Activated B cell treated with CpG ODN at 0.5 μM for 24 hours (primary cell): ENCODE results near the gene TTC19. TPM values are rescaled to one million over a fixed set of nuclear protein-coding genes. Genes with fewer than 3 reads are reported as not detected.

Experiments
- ATAC-seq: fragments of 200-7000 bp; cut with Tn5 transposase; one replicate; pipeline ENCODE4 v1.10.0; 2021; ENCODE audit warnings: low read depth, mild to moderate bottlenecking, moderate library complexity
- CTCF ChIA-PET: fragments of 350-600 bp; sonication (Branson Sonifier 250); formaldehyde crosslinking; loops from one replicate; lab custom pipeline; 2021; ENCODE audit warnings: antibody characterized with exemption; lab: Charles Lee
- POLR2A ChIA-PET: fragments of 350-600 bp; sonication (Branson Sonifier 250); formaldehyde crosslinking; loops from one replicate; lab custom pipeline; 2021; ENCODE audit warnings: antibody characterized with exemption; lab: Charles Lee
- DNase-seq: peaks from one replicate; pipeline ENCODE4 v3.0.0; 2022
- H3K27ac Mint-ChIP-seq: one replicate; pipeline ENCODE4 v1.8.0; 2020; ENCODE audit warnings: mixed read lengths
- H3K27me3 Mint-ChIP-seq: one replicate; pipeline ENCODE4 v1.8.0; 2021; ENCODE audit warnings: mixed read lengths
- H3K36me3 Mint-ChIP-seq: one replicate; pipeline ENCODE4 v1.8.0; 2021; ENCODE audit warnings: low read depth, mixed read lengths
- H3K4me1 Mint-ChIP-seq: one replicate; pipeline ENCODE4 v1.8.0; 2021; ENCODE audit warnings: mixed read lengths
- H3K4me3 Mint-ChIP-seq: one replicate; pipeline ENCODE4 v1.8.0; 2020; ENCODE audit warnings: mild to moderate bottlenecking, mixed read lengths
- H3K9me3 Mint-ChIP-seq: one replicate; pipeline ENCODE4 v1.8.0; 2020; ENCODE audit warnings: mixed read lengths
- intact Hi-C: fragments of 100-400 bp; cut with micrococcal nuclease; formaldehyde crosslinking; loops from one replicate; pipeline ENCODE4 v1.15.1; 2024
- total RNA-seq: library from RNA; stranded (reverse); gene quantifications from 2 replicates; pipeline ENCODE4 v1.2.3, GENCODE V29; 2022
- TF ChIP-seq, protein P1 (sequence below): fragments of 200-600 bp; IDR thresholded peaks from one replicate; pipeline ENCODE4 v1.8.0; 2022; ENCODE audit warnings: antibody characterized with exemption, mild to moderate bottlenecking

TTC19 gene
- total RNA-seq, 1 donor from 2014 or later, result 34.2 TPM

DNA sequence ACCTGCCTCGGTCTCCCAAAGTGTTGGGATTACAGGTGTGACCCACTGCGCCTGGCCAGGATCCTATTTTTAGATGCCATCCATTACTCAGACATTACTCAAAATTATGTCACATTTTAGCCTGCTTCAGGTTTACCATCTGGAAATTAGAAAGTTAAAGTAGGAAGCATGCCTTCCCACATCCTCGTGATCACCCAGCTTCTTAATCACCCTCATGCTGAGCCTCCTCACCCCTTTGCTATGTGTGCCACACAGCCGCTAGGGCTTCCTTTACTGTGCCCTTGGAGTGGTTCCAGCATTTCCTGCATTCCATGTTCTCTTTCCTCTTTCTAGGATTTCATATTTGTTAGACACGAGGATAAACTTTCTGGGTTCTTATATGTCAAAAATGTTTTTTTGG, 45.4 kb upstream of the TTC19 start:
- Mint-ChIP-seq H3K9me3 (no peaks in the 10 kb centered on the region), H3K4me3 (no peak overlapping the region), H3K4me1 (peaks cover 9% of the 10 kb centered on the region), H3K27ac (no peak overlapping the region), H3K27me3 (peaks cover 11% of the 10 kb centered on the region), H3K36me3 (no peaks in the 10 kb centered on the region)
- TF ChIP-seq, protein P1, sequence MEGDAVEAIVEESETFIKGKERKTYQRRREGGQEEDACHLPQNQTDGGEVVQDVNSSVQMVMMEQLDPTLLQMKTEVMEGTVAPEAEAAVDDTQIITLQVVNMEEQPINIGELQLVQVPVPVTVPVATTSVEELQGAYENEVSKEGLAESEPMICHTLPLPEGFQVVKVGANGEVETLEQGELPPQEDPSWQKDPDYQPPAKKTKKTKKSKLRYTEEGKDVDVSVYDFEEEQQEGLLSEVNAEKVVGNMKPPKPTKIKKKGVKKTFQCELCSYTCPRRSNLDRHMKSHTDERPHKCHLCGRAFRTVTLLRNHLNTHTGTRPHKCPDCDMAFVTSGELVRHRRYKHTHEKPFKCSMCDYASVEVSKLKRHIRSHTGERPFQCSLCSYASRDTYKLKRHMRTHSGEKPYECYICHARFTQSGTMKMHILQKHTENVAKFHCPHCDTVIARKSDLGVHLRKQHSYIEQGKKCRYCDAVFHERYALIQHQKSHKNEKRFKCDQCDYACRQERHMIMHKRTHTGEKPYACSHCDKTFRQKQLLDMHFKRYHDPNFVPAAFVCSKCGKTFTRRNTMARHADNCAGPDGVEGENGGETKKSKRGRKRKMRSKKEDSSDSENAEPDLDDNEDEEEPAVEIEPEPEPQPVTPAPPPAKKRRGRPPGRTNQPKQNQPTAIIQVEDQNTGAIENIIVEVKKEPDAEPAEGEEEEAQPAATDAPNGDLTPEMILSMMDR, result no peak
- intact Hi-C loops, result no loop called here
- ChIA-PET POLR2A (no interaction called here), CTCF (no interaction called here)
- ATAC-seq (no peak), DNase-seq (no peak)

DNA sequence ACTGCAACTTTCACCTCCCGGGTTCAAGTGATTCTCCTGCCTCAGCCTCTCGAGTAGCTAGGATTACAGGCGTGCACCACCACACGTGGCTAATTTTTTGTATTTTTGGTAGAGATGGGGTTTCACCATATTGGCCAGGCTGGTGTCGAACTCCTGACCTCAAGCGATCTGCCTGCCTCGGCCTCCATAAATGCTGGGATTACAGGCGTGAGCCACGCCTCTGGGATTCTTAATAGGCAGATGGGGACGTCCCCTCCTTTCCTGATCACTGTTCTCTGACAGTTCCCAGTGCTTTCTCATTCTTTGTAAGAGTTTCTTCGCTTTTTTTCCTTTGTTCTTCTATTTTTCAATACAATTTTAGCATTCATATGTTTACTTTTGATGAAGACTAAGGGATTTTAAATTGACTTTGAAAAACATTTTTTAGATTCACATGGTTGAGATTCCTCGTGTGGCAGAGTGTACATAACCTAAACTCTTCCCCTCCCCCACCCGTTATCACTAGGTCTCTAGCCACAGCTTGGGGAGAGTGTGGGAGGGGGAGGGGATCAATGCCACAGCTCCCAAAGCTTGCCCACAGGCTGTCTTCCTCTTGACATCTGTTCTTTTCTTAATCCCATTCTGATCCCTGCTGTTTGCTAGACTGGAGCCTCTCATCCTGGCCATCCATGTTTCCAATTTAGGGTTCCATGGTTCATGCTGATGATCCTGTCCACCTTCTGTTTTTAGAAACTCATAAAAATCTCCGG, 43.7 kb upstream of the TTC19 start:
- no peaks in the 10 kb centered on the region for H3K36me3 Mint-ChIP-seq
- no peaks in the 10 kb centered on the region for H3K9me3 Mint-ChIP-seq
- ChIA-PET POLR2A (interaction anchor here (0.7 kb wide), 4 partner anchors 12 to 463 kb away, joined by 4 to 8 read pairs (median 5); no protein-coding TSS in a partner anchor), CTCF (no interaction called here)
- H3K4me3 Mint-ChIP-seq, result no peak overlapping the region
- peaks cover 12% of the 10 kb centered on the region for H3K27me3 Mint-ChIP-seq
- DNase-seq, result no peak
- no peak for ATAC-seq
- no peak overlapping the region for H3K27ac Mint-ChIP-seq
- TF ChIP-seq, protein P1, result no peak
- H3K4me1 Mint-ChIP-seq, result peaks cover 11% of the 10 kb centered on the region
- intact Hi-C loops, result no loop called here

DNA sequence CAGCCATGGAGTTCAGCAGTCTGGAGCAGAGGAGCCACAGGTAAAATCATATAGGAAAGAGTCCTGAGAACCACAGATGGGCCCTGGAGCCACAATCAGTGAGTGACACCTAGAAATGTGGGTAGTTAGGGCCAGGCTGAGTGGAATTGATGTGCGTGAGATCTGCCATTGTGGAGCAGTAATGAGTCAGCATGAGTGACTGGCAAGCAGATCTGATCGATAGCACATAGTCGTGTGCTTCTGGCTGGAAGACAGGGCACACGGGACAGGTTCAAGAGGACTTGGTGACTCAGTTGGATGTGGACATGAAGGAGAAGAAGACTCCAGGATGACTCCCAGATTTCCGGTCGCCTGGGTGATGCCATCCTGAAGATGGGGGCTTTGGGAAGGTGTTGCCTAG, 42.4 kb upstream of the TTC19 start:
- DNase-seq, result no peak
- Mint-ChIP-seq H3K27ac (no peak overlapping the region), H3K4me1 (peaks cover 11% of the 10 kb centered on the region), H3K27me3 (peaks cover 12% of the 10 kb centered on the region), H3K36me3 (no peaks in the 10 kb centered on the region), H3K9me3 (no peaks in the 10 kb centered on the region), H3K4me3 (no peak overlapping the region)
- ChIA-PET CTCF (no interaction called here), POLR2A (no interaction called here)
- TF ChIP-seq, protein P1, result no peak
- intact Hi-C loops, result no loop called here
- no peak for ATAC-seq

DNA sequence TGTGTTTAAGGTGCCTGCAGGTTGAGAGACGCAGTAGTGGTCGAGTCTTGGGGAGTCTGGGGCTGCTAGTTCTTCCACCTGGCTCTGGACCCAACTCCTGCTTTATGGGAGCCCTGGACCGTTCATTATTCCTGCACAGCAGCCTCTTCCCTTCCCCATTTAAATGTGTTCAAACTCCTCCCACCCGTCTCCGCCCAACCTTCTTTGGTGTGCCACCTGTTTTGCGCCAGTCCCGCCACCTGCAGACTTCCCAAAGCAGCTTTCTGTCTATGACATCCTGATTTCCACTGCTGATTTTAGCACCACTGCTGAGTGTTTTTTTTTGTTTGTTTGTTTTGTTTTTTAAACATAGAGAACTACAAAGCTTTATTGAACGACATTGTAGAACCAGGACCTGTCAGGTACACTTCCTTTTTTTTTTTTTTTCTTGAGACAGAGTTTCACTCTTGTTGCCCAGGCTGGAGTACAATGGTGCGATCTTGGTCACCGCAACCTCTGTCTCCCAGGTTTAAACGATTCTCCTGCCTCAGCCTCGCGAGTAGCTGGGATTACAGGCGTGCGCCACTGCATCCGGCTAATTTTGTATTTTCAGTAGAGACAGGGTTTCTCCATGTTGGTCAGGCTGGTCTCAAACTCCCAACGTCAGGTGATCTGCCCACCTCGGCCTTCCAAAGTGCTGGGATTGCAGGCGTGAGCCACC, 41.9 kb upstream of the TTC19 start:
- Mint-ChIP-seq H3K4me3 (no peak overlapping the region), H3K27ac (no peak overlapping the region), H3K4me1 (peaks cover 11% of the 10 kb centered on the region), H3K36me3 (no peaks in the 10 kb centered on the region), H3K27me3 (peaks cover 12% of the 10 kb centered on the region), H3K9me3 (no peaks in the 10 kb centered on the region)
- intact Hi-C loops, result no loop called here
- ChIA-PET CTCF (no interaction called here), POLR2A (no interaction called here)
- DNase-seq, result no peak
- TF ChIP-seq, protein P1, result no peak
- no peak for ATAC-seq

DNA sequence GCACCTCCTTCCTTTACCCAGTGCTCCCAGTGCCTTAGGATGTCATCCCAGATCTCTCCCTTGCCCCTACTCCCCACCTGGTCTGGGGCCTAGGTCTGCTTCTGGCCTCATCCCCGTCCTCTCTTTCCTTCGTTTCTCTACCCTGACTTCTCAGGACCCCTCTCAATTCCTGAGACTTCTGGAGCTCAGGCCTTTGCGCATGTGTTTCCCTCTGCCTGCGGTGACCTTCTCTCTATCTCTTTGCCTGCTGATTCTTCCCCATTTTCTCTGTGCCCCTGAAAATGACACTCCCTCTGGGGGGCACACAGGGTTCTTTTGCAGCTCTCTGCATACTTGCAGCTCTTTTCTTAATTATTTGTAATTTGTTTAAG, 41.2 kb upstream of the TTC19 start:
- H3K27ac Mint-ChIP-seq, result no peak overlapping the region
- ChIA-PET CTCF (no interaction called here), POLR2A (interaction anchor here (0.8 kb wide), 1 partner anchor 13 kb away, joined by 3 read pairs; the partner anchor contains the start of gene ADORA2B)
- no peaks in the 10 kb centered on the region for H3K36me3 Mint-ChIP-seq
- H3K4me3 Mint-ChIP-seq, result no peak overlapping the region
- peaks cover 12% of the 10 kb centered on the region for H3K27me3 Mint-ChIP-seq
- ATAC-seq (no peak), DNase-seq (no peak)
- TF ChIP-seq, protein P1, result no peak
- H3K4me1 Mint-ChIP-seq, result peaks cover 11% of the 10 kb centered on the region
- intact Hi-C loops, result no loop called here
- no peaks in the 10 kb centered on the region for H3K9me3 Mint-ChIP-seq
